Colon (tissue), 2 donors: Measurements from ENCODE around the gene AOC3.
"Not testable (repeated sequence)": the region's sequence is repeated elsewhere in the genome, so short reads cannot be mapped to it uniquely, and the experiment has no call there.

ENCODE experiments used
- FAIRE-seq: peaks from 2 replicates; lab custom pipeline; 2012; peaks lifted over from hg19 to GRCh38; lab: Jason Lieb, UNC
- donor health status: control.
- donor health status: control.

AOC3 gene

DNA sequence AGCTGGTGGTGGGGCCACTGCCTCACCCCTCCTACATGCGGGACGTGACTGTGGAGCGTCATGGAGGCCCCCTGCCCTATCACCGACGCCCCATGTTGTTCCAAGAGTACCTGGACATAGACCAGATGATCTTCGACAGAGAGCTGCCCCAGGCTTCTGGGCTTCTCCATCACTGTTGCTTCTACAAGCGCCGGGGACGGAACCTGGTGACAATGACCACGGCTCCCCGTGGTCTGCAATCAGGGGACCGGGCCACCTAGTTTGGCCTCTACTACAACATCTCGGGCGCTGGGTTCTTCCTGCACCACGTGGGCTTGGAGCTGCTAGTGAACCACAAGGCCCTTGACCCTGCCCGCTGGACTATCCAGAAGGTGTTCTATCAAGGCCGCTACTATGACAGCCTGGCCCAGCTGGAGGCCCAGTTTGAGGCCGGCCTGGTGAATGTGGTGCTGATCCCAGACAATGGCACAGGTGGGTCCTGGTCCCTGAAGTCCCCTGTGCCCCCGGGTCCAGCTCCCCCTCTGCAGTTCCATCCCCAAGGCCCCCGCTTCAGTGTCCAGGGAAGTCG is 16.8 kb downstream of the AOC3 start:
- FAIRE-seq: not testable (repeated sequence)

DNA sequence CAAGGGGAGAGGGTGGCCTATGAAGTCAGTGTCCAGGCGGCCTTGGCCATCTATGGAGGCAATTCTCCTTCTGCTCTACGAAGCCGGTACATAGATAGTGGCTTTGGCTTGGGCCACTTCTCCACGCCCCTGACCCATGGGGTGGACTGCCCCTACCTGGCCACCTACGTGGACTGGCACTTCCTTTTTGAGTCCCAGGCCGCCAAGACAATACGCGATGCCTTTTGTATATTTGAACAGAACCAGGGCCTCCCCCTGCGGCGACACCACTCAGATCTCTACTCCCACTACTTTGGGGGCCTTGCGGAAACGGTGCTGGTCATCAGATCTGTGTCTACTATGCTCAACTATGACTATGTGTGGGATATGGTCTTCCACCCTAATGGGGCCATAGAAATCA is 17.3 kb downstream of the AOC3 start:
- FAIRE-seq: no peak

GRCh38 chr17:42871647-42872046 is 20.6 kb downstream of the AOC3 start:
- no peak for FAIRE-seq

DNA sequence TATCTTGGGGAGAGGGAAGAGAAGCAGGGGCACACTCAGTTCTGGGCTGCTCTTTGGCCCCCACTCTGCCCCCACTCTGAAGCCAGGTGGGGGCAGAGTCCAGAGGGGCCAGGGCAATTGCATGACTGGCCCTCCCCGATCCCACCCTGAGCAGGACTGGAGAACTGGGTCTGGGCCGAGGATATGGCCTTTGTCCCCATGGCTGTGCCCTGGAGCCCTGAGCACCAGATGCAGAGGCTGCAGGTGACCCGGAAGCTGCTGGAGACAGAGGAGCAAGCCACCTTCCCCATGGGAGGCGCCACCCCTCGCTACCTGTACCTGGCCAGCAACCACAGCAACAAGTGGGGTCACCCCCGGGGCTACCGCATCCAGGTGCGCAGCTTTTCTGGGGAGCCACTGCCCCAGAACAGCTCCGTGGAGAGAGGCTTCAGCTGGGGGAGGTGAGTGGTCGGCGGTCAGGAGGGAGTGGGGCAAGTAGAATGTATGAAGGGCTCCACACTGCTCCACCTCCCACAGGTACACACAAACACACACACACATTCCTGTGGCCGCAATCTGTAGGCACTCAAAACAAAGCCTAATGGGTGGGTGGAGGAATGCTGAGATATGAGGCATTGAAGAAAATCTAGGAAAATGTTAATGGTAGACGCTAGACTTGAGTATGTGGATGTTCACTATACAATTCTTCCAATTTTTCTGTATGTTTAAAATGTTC is 21.4 kb downstream of the AOC3 start:
- no peak for FAIRE-seq

DNA sequence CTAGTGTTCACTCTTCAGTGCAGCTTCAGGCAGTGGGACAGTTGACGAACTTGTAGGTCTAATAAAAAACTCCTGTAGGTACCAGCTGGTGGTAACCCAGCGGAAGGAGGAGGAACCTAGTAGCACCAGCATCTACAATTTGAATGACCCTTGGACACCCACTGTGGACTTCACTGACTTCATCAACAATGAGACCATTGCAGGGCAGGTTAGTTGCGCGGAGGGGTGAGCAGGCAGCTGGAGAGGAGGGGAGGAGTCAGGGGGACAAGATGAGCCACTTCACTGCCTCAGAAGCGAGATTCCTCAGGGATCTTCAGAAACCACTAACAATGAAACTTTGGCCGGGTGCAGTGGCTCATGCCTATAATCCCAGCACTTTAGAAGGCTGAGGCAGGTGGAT is 22.3 kb downstream of the AOC3 start:
- no peak for FAIRE-seq

DNA sequence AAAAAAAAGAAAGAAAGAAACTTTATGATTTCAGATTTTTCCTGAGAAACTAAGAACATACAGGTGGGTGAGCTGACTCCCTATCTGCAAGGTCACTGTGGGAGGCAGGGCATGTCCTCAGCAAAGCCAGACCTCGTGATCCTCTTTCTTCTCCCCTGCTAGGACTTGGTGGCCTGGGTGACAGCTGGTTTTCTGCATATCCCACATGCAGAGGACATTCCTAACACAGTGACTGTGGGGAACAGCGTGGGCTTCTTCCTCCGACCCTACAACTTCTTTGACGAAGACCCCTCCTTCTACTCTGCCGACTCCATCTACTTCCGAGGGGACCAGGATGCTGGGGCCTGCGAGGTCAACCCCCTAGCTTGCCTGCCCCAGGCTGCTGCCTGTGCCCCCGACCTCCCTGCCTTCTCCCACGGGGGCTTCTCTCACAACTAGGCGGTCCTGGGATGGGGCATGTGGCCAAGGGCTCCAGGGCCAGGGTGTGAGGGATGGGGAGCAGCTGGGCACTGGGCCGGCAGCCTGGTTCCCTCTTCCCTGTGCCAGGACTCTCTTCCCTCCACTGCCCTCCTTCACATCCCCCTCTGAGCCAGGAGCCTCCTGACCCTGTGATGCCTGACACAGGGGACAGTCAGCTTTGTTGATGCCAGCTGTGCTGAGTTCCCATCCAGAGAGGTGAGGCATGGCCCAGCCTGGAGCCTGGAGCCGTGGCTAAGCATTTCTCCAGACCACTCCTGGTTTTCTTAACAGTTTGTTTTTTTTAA is 23.1 kb downstream of the AOC3 start:
- not testable (repeated sequence) for FAIRE-seq

- FAIRE-seq: no peak
These were observed 26.0 kb downstream of the AOC3 start for GRCh38 chr17:42877037-42877436.

DNA sequence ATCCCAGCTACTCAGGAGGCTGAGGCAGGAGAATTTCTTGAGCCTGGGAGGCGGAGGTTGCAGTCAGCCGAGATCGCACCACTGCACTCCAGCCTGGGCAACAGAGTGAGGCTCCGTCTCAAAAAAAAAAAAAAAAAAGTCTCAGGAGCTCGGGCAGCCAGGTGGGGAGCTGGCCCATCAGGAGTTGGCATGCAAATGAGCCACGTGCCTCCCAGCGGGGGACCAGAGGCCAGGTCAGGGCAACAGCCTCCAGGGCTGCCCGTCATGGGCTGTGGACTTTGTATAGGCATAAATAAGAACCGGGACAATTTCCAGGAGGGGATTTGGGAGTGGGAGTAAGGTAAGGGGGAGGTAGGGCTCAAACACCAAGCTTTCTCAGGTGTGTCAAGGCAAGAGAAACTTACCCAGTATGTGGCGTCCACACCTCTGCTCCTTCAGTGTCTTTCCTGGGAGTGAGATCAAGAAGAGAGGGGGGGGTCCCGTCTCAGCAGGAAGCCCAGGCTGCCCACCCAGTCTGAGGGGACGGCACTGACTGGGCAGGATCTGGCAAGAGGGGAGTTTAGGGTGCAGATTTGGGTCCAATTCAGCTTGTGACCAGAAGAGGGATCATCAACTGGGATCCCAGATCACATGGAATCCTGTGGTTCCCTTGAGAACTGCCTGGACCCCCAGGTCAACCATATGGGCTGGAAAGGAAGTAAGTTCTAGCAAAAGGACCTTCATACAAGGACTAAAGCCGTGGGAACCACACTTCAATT is 27.3 kb downstream of the AOC3 start:
- FAIRE-seq: no peak

GRCh38 chr17:42878924-42879595 is 28.1 kb downstream of the AOC3 start:
- no peak for FAIRE-seq

GRCh38 chr17:42879596-42879985 is 28.6 kb downstream of the AOC3 start:
- FAIRE-seq: no peak

DNA sequence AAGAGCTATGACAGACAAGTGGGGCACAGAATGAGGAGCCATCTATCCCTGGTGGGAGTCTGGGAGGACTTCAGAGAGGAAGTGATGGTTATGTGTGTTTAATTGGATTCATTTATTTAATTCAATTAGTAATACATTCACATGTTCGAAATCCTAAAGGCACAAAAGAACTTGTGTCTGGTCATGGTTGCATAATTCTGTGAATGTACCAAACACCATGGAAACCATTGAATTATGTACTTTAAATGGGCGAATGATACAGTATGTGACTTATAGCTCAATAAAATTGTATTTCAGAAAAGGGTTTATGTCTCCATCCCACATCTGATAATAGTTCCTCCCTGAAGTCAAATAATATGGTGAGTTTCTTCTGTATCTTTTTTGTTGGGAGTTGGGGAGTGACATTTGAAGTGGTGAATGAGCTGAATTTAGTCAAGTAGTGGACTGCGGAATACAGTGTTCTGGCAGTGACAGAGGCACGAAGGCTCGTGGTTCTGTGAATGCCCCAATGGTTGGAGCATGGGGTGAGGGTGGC is 29.8 kb downstream of the AOC3 start:
- no peak for FAIRE-seq

DNA sequence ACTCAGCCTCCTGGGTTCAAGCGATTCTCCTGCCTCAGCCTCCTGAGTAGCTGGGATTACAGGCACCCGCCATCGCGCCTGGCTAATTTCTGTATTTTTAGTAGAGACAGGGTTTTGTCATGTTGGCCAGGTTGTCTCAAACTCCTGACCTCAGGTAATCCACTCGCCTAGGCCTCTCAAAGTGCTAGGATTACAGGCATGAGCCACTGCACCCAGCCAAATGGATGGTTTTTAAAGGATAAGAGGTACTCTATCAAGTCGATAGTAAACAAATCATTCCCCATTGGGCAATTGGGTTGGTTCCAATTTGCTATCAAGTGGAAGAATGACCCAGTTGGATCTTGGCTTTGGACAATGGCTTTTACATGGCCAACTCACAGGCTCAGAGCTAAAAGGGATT is 30.7 kb downstream of the AOC3 start:
- not testable (repeated sequence) for FAIRE-seq

DNA sequence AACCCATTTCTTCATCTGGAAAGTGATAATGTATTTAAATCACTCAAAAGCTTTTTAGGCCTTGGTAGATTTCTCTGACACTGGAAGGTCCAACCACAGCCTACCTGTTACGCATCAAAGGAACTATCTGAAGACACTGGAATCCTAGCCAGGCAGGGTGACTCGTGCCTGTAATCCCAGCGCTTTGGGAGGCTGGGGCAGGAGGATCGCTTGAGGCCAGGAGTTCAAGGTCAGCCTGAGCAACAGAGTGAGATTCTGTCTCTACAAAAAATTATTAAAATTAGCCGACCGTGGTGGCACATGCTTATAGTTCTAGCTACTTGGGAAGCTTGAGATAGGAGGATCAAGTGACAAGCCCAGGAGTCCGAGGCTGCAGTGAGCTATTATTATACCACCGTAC is 31.2 kb downstream of the AOC3 start:
- no peak for FAIRE-seq

DNA sequence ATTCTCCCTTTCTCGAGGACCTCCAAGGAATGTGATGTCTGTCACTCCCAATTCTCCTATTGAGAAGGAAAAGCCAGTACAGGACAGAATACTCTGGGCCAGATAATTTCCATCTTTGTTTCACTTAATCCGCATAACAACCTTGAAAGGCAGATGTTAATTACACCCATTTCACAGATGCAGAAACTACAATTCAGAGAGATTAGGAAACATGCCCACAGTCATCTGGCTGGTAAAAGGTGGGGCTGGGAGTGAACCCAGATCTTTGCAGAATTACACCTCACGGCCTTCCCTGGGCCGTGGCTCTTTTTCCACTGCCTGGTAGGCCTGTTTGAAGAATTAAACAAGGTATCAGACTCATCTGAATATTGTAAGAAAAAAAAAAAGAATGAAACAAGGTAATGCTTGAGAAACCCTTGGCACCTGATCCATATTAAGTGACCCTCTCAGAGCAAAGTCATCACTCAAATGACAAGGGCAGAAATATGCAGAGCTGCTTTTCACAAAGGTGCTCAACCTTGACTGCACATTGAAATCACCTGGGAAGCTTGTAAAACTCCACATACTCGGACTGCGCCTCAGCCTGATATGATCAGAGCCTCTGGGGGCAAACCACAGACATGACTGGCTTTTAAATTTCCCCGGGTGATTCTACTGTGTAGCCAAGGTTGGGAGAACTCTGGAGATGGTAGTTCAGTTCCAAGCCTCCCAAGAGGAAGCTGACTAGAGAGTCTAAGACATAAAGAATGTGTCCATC is 33.0 kb downstream of the AOC3 start:
- FAIRE-seq: no peak

GRCh38 chr17:42885806-42886205 is 34.8 kb downstream of the AOC3 start:
- FAIRE-seq: not testable (repeated sequence)

DNA sequence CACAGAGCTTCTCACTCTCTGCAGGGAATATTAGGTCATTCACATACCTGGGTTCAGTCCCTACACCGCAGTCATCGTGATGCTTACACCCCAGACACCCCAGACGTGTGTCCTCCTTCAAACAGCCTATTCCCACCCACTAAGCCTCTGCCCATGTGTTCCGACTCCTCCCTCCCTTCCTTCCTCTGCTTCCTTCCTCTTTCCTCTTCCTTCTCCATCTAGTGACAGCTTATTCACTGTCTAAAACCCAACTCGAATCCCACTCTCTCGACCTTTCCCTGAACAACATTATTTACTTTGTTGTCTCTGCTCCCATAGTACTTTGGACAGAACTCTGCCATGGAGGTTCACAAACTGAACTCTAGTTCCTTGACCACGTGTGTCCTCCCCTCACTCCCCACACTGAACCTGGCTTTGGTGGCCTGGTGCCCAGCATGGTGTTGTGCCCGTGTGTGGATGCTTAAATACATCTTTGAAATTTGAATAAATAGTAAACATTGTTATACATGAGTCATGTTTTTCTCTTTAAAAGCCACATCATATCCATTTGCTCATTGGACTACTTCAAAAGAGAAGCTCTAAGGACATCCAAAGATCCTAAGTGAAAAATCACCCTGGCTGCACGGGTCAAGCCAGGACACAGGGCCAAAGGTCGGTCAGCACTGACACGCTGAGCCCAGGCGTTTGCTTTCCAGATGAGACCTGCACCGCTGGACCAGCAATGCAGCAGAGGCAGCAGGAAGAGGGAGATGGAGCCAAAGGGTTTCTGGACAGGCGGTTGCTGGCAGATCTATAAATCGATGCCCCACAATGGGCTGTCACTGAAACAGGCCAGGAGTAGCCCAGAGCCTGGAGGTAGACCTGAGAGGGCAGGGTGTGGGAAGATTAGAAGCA is 35.5 kb downstream of the AOC3 start:
- no peak for FAIRE-seq

- no peak for FAIRE-seq
These were observed 38.8 kb downstream of the AOC3 start for GRCh38 chr17:42889809-42890208.

DNA sequence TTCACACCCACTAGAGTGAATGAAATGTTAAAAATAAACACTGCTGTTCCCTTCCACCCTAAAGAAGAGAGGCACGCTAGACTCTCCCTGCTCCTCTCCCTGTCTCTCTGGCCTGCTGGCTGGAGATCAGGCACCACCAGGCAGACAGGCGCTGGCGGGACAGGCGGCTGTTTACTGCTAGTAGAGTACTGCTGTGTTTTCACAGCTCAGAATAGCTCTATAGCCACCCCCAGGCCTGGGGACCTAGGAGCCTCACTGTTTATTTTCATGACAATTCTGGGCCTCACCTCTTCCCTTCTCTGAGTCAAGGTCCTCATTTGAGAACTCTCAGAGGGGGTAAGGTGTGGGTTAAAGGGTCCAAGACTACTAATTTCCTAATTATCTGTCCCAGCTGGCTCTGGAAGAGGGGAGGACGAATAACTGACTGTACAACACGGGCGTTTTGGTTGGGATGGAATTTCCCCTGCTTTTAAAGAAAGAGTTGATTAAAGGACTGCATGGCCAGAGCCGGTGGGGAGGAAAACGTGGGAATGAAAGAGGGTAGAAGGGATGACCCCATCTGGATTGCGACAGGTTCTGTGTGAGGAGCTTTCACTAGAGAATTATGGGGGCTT is 40.6 kb downstream of the AOC3 start:
- FAIRE-seq: no peak

GRCh38 chr17:42893359-42893758 is 42.4 kb downstream of the AOC3 start:
- FAIRE-seq: no peak
